Smooth muscle cell (in vitro differentiated cells): ENCODE data around the gene ASXL1. TPM values are rescaled to one million over a fixed set of nuclear protein-coding genes. Genes with fewer than 3 reads are reported as not detected.

Source experiments
- DNase-seq: peaks from one replicate; lab custom pipeline; 2025; ENCODE audit not compliant: unreplicated experiment; lab: John Stamatoyannopoulos, UW
- H2AFZ ChIP-seq: fragments of 200-600 bp; sonication (generic); 2 replicates; pipeline ENCODE4 v1.6.0; 2016; ENCODE audit warnings: antibody characterized with exemption, low read depth, mild to moderate bottlenecking
- H3F3A ChIP-seq: fragments of 200-600 bp; sonication (generic); 2 replicates; pipeline ENCODE4 v1.6.0; 2017; ENCODE audit warnings: antibody characterized with exemption, low read depth
- H3K27ac ChIP-seq: fragments of 200-600 bp; sonication (generic); 2 replicates; pipeline ENCODE4 v1.5.1; 2016; ENCODE audit warnings: low read depth, mild to moderate bottlenecking
- H3K27me3 ChIP-seq: fragments of 200-600 bp; sonication (generic); 2 replicates; pipeline ENCODE4 v1.6.1; 2016; ENCODE audit warnings: low read depth, mild to moderate bottlenecking
- H3K36me3 ChIP-seq: fragments of 200-600 bp; sonication (generic); 2 replicates; pipeline ENCODE4 v1.5.1; 2016; ENCODE audit warnings: low read depth
- H3K4me1 ChIP-seq: fragments of 200-600 bp; sonication (generic); 2 replicates; pipeline ENCODE4 v1.5.1; 2016; ENCODE audit warnings: low read depth
- H3K4me2 ChIP-seq: fragments of 200-600 bp; sonication (generic); 2 replicates; pipeline ENCODE4 v1.6.0; 2016; ENCODE audit warnings: mild to moderate bottlenecking
- H3K4me3 ChIP-seq: fragments of 200-600 bp; sonication (generic); 2 replicates; pipeline ENCODE4 v1.5.1; 2016; ENCODE audit warnings: mild to moderate bottlenecking
- H3K79me2 ChIP-seq: fragments of 200-600 bp; sonication (generic); 2 replicates; pipeline ENCODE4 v1.6.0; 2016; ENCODE audit warnings: low read depth, mild to moderate bottlenecking
- H3K9ac ChIP-seq: fragments of 200-600 bp; sonication (generic); 2 replicates; pipeline ENCODE4 v1.6.0; 2016; ENCODE audit warnings: low read depth
- H3K9me3 ChIP-seq: fragments of 200-600 bp; sonication (generic); replicated peaks from 2 replicates; pipeline ENCODE4 v1.5.1; 2016; ENCODE audit warnings: low read depth
- H4K20me1 ChIP-seq: fragments of 200-600 bp; sonication (generic); 2 replicates; pipeline ENCODE4 v1.6.0; 2016; ENCODE audit warnings: low read depth
- CTCF ChIP-seq: fragments of 200-600 bp; sonication (generic); IDR thresholded peaks from 2 replicates; pipeline ENCODE4 v1.5.1; 2017; ENCODE audit warnings: borderline replicate concordance, mild to moderate bottlenecking, antibody characterized with exemption; ENCODE audit not compliant: insufficient read depth, poor library complexity, severe bottlenecking
- WGBS: methylation state at CpG from one replicate; pipeline ENCODE4 v1.1.7; 2016; ENCODE audit warnings: low lambda C conversion rate; 5-methylcytosine and 5-hydroxymethylcytosine counted together
- polyA plus RNA-seq: library from polyadenylated mRNA; unstranded; fragments of >200 nt; fragmentation: Nextera tagmentation; extraction: Ambion mirVana; gene quantifications from 2 replicates; pipeline ENCODE4 v1.2.1, GENCODE V29; 2016
- total RNA-seq: library from RNA; depleted of rRNA; stranded (reverse); fragments of >200 nt; gene quantifications from 2 replicates; pipeline ENCODE4 v1.2.3, GENCODE V29; 2014

The ASXL1 gene
- total and polyA plus RNA-seq, 2 experiments from 2014 or later: 46.5 to 62.1 TPM

GRCh38 chr20:32436142-32436861 is 78.2 kb downstream of the ASXL1 start:
- 93% methylated on average over 11 of the region's 11 CpGs for WGBS
- Histone ChIP-seq H3K4me1 (no peaks in the 10 kb centered on the region), H3K27ac (no peak overlapping the region), H3K9ac (no peak overlapping the region), H4K20me1 (peaks cover 84% of the 10 kb centered on the region), H3K4me3 (no peak overlapping the region), H3K9me3 (no peaks in the 10 kb centered on the region), H3K79me2 (peaks cover 15% of the 10 kb centered on the region), H2AFZ (no peak overlapping the region), H3K27me3 (no peaks in the 10 kb centered on the region), H3K36me3 (peaks cover 13% of the 10 kb centered on the region), H3F3A (peaks cover 22% of the 10 kb centered on the region), H3K4me2 (no peak overlapping the region)
- no peak for DNase-seq
- no peak for TF ChIP-seq CTCF

GRCh38 chr20:32436968-32437367 is 78.8 kb downstream of the ASXL1 start:
- Histone ChIP-seq H3K4me3 (no peak overlapping the region), H4K20me1 (peaks cover 82% of the 10 kb centered on the region), H3K9ac (no peak overlapping the region), H3K27me3 (no peaks in the 10 kb centered on the region), H3K79me2 (peaks cover 15% of the 10 kb centered on the region), H3K36me3 (peaks cover 13% of the 10 kb centered on the region), H2AFZ (no peak overlapping the region), H3K4me2 (no peak overlapping the region), H3F3A (peaks cover 15% of the 10 kb centered on the region), H3K27ac (no peak overlapping the region), H3K4me1 (no peaks in the 10 kb centered on the region), H3K9me3 (no peaks in the 10 kb centered on the region)
- no peak for DNase-seq
- TF ChIP-seq CTCF: no peak
- 99% methylated on average over 7 of the region's 7 CpGs for WGBS

- Histone ChIP-seq H3K4me2 (no peak overlapping the region), H3K36me3 (peaks cover 13% of the 10 kb centered on the region), H3K9ac (no peak overlapping the region), H2AFZ (no peak overlapping the region), H3K4me1 (no peaks in the 10 kb centered on the region), H3F3A (peaks cover 16% of the 10 kb centered on the region), H3K27me3 (no peaks in the 10 kb centered on the region), H4K20me1 (peaks cover 80% of the 10 kb centered on the region), H3K9me3 (no peaks in the 10 kb centered on the region), H3K79me2 (peaks cover 15% of the 10 kb centered on the region), H3K4me3 (no peak overlapping the region), H3K27ac (no peak overlapping the region)
- DNase-seq: no peak
- peak; percentile 36 for TF ChIP-seq CTCF
- 89% methylated on average over 5 of the region's 5 CpGs for WGBS
Measured at GRCh38 chr20:32437391-32438074, 79.4 kb downstream of the ASXL1 start.
